Fibroblast of the aortic adventitia (primary cell): Measurements from ENCODE around the gene ALAD. TPM values are rescaled to one million over a fixed set of nuclear protein-coding genes. Genes with fewer than 3 reads are reported as not detected.

Experiments used
- DNase-seq: peaks from one replicate; pipeline ENCODE4 v3.0.0-alpha.2; 2010; ENCODE audit warnings: low read depth
- H3K4me3 ChIP-seq: 2 replicates; pipeline ENCODE4 v1.5.1; 2011; ENCODE audit warnings: low read depth, mild to moderate bottlenecking, control low read depth, low read length, moderate library complexity
- total RNA-seq: library from RNA; depleted of rRNA; stranded (reverse); fragments of >200 nt; gene quantifications from 2 replicates; pipeline ENCODE4 v1.2.3, GENCODE V29; 2012; ENCODE audit warnings: low replicate concordance
- TF ChIP-seq, protein P1 (sequence below): IDR thresholded peaks from 2 replicates; pipeline ENCODE4 v1.5.1; 2011; ENCODE audit warnings: mild to moderate bottlenecking, low read length, control low read depth, inconsistent platforms; ENCODE audit not compliant: insufficient read depth

Gene ALAD
- total RNA-seq, 1 donor, result 17.0 TPM

GRCh38 chr9:113360242-113360842 is 40.7 kb downstream of the ALAD start:
- TF ChIP-seq, protein P1, sequence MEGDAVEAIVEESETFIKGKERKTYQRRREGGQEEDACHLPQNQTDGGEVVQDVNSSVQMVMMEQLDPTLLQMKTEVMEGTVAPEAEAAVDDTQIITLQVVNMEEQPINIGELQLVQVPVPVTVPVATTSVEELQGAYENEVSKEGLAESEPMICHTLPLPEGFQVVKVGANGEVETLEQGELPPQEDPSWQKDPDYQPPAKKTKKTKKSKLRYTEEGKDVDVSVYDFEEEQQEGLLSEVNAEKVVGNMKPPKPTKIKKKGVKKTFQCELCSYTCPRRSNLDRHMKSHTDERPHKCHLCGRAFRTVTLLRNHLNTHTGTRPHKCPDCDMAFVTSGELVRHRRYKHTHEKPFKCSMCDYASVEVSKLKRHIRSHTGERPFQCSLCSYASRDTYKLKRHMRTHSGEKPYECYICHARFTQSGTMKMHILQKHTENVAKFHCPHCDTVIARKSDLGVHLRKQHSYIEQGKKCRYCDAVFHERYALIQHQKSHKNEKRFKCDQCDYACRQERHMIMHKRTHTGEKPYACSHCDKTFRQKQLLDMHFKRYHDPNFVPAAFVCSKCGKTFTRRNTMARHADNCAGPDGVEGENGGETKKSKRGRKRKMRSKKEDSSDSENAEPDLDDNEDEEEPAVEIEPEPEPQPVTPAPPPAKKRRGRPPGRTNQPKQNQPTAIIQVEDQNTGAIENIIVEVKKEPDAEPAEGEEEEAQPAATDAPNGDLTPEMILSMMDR, result no peak
- no peak overlapping the region for H3K4me3 ChIP-seq
- DNase-seq, result no peak

DNA sequence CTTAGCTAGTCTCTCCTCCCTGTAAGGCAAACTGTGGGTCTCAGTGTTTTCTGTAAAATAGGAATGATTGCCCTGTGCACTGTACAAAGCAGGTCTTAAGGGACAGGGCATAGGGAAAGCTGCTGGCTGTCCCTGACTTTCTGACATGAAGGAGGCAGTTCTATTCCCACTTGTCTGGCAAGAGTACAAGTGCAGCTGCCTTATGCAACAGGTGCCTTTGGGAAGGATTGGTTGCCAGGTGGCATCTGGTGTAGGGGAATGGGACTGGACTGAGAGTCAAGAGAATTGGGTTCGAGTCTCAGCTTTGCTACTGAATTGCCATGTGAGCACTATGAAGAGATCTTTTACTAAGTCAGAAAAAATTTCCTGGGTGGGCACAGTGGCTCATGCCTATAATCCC is 41.7 kb downstream of the ALAD start:
- TF ChIP-seq, protein P1, result no peak

DNA sequence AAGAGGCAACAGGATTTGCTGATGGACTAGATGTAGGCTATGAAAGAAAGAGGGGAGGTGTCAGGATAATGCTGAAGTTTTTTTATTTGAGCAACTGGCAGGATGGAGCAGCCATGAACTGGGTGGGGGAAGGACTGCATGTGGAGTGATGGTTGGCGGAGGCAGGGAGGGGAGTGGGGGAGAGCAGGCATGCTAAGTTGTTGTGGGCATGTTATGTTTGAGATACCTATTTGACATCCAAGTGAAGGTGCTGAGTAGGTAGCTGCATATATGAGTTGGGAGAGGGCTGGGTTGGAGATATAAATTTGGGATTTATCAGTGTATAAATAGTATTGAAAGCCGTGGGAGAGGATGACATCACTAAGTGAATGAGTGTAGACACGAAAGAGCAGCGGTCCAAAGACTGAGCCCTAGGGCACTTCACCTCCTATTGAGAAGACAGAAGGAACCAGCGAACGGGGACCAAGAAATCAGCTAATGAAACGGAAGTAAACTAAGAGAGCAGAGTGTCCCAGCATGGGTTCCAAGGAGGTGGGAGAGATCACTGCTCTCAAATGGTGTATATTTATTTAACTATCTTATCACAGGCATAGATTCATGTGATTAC is 44.3 kb downstream of the ALAD start:
- TF ChIP-seq, protein P1, result no peak
- H3K4me3 ChIP-seq, result no peak overlapping the region
- DNase-seq, result no peak

More for the DNA sequence above, 41.7 kb downstream of the ALAD start:
- no peak for DNase-seq
- H3K4me3 ChIP-seq, result no peak overlapping the region

- TF ChIP-seq, protein P1, result peak; percentile 24
- peak; percentile 38 for DNase-seq
Observed at GRCh38 chr9:113355040-113355596, 46.0 kb downstream of the ALAD start.

DNA sequence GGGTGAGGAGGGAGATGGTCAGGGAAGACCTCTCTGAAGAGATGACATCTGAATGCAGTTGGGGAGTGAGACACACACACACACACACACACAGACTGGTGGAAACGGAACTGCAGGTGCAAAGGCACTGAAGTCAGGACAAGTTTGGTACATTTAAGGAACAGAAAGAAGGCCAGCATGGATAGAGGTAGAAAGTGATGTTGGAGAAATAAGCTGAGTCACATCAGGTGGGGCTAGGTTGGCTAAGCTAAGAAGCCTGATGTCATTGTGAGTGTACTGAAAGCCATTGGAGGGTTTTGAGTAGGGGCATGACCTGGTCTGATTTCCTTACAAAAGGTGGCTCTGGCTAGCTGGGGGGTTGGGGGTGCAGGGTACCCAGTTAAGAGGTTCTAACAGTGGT is 48.7 kb downstream of the ALAD start:
- TF ChIP-seq, protein P1, result no peak
- DNase-seq, result no peak
- H3K4me3 ChIP-seq, result no peak overlapping the region

More at GRCh38 chr9:113355040-113355596, 46.0 kb downstream of the ALAD start:
- no peak overlapping the region for H3K4me3 ChIP-seq

GRCh38 chr9:113352006-113352405 is 49.1 kb downstream of the ALAD start:
- DNase-seq, result no peak
- TF ChIP-seq, protein P1, result no peak
- no peak overlapping the region for H3K4me3 ChIP-seq
